Stomach (tissue), 9 donors: Measurements from ENCODE around the gene IRF3. TPM values are rescaled to one million over a fixed set of nuclear protein-coding genes. Genes with fewer than 3 reads are reported as not detected.

Source experiments
- DNase-seq, 2 donors: peaks; one replicate each; pipeline versions ENCODE4 v3.0.0 to v3.0.0-alpha.2; 2013 to 2019
- H3K27ac ChIP-seq, 5 donors: fragments of 200-600 bp in 4 of 5; sonication (generic) in 4 of 5; one replicate each; pipeline ENCODE4 v1.5.1; 2013 to 2019; ENCODE audit warnings: mild to moderate bottlenecking in 1 of 5, moderate library complexity in 1 of 5
- H3K27me3 ChIP-seq, 3 donors: fragments of 200-600 bp; sonication (generic); one replicate each; pipeline ENCODE4 v1.5.1; 2017 to 2019; ENCODE audit warnings: mixed run types in 1 of 3
- H3K36me3 ChIP-seq, 4 donors: fragments of 200-600 bp; sonication (generic); 1 replicate in 3 of 4; 2 replicates in 1 of 4; pipeline ENCODE4 v1.5.1; 2016 to 2019
- H3K4me1 ChIP-seq, 4 donors: fragments of 200-600 bp; sonication (generic); one replicate each; pipeline ENCODE4 v1.5.1; 2016 to 2019
- H3K4me3 ChIP-seq, 4 donors: fragments of 200-600 bp; sonication (generic) in 3 of 4; one replicate each; pipeline ENCODE4 v1.5.1; 2016 to 2019; ENCODE audit warnings: mild to moderate bottlenecking in 1 of 4
- H3K9me3 ChIP-seq, 4 donors: fragments of 200-600 bp; sonication (generic); one replicate each; pipeline ENCODE4 v1.5.1; 2016 to 2019
- CTCF ChIP-seq, 7 experiments: fragments of 450-650 bp in 4 of 7; fragments of 200-600 bp in 3 of 7; sonication (generic) in 3 of 7; IDR thresholded peaks; one replicate each; pipeline ENCODE4 v1.5.1; 2016 to 2019; ENCODE audit warnings: antibody characterized with exemption in 7 of 7, control low read depth in 2 of 7, mild to moderate bottlenecking in 1 of 7
- EP300 ChIP-seq: sonication (generic); formaldehyde crosslinking; IDR thresholded peaks from one replicate; pipeline ENCODE4 v1.6.1; 2017; ENCODE audit warnings: antibody characterized with exemption
- POLR2A ChIP-seq, 4 donors: fragments of 450-650 bp; IDR thresholded peaks; one replicate each; pipeline ENCODE4 v1.6.1; 2016; ENCODE audit warnings: antibody characterized with exemption in 4 of 4, control low read depth in 2 of 4, mild to moderate bottlenecking in 1 of 4, moderate library complexity in 1 of 4
- POLR2AphosphoS5 ChIP-seq, 3 donors: sonication (generic); formaldehyde crosslinking; IDR thresholded peaks; one replicate each; pipeline ENCODE4 v1.6.1; 2016; ENCODE audit warnings: antibody characterized with exemption in 3 of 3
- WGBS, 5 donors: extraction: QIAGEN DNeasy Blood & Tissue Kit in 3 of 5; methylation state at CpG; one replicate each; pipeline versions ENCODE4 v1.1.5 to v1.1.7; 2013 to 2018; 5-methylcytosine and 5-hydroxymethylcytosine counted together
- intact Hi-C: fragments of 100-400 bp; cut with DNase I; formaldehyde crosslinking; loops from one replicate; pipeline ENCODE4 v1.15.1; 2023; ENCODE audit warnings: low total_unique reads
- polyA plus RNA-seq, 3 donors: library from polyadenylated mRNA; stranded (reverse); fragments of 200-250 nt; gene quantifications; one replicate each; pipeline ENCODE4 v1.2.3, GENCODE V29; 2013
- total RNA-seq, 5 donors: library from RNA; depleted of rRNA; stranded (reverse); fragments of >200 nt; gene quantifications; one replicate each; pipeline versions ENCODE4 v1.1.0 to v1.2.3, GENCODE V29; 2014 to 2016
- donor health status: healthy with polysubstance abuse.
- donor health status: Bipolar disorder and iron deficiency.
- donor health status: healthy.

Gene IRF3
- total and polyA plus RNA-seq, 8 donors: 28.3 to 380 (median 108) TPM

- intact Hi-C loops: no loop called here
- 93 to 95% (median 95%) methylated on average over 51 to 58 of the region's 58 CpGs for WGBS, 5 donors
These were observed 12.8 kb downstream of the IRF3 start for GRCh38 chr19:49652551-49653465.

DNA sequence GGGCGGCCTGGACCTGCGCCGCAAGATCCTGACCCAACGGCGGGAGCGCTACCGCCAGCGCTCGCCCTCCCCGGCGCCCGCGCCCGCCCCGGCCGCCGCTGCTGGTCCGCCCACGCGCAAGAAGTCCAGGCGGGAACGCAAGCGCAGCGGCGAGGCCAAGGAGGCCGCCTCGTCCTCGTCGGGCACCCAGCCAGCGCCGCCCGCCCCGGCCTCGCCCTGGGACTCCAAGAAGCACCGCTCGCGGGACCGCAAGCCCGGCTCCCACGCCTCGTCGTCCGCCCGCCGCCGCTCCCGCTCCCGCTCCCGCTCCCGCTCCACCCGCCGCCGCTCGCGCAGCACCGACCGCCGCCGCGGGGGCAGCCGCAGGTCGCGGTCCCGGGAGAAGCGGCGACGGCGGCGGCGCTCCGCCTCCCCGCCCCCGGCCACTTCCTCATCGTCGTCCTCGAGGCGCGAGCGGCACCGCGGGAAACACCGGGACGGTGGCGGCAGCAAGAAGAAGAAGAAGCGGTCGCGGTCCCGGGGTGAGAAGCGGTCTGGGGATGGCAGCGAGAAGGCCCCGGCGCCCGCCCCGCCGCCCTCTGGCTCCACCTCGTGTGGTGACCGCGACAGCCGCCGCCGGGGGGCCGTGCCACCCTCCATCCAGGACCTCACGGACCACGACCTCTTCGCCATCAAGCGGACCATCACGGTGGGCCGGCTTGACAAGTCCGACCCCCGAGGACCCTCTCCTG is 13.7 kb downstream of the IRF3 start:
- Histone ChIP-seq H3K9me3 (no peaks in the 10 kb centered on the region), H3K27me3 (no peaks in the 10 kb centered on the region), H3K36me3 (peaks cover 76 to 100% (median 100%) of the 10 kb centered on the region in 4 donors), H3K4me1 (peaks cover 0 to 4% (median 2%) of the 10 kb centered on the region in 4 donors), H3K4me3 (no peak overlapping the region), H3K27ac (no peak overlapping the region)
- no peak for TF ChIP-seq POLR2A (IDR thresholded peaks at IDR 0.05)
- no peak for TF ChIP-seq POLR2AphosphoS5 (IDR thresholded peaks at IDR 0.05)
- no peak for TF ChIP-seq EP300
- no peak for TF ChIP-seq CTCF (IDR thresholded peaks at IDR 0.05)
- no peak for DNase-seq
- 93 to 97% (median 96%) methylated on average over 63 to 109 of the region's 110 CpGs for WGBS, 5 donors
- intact Hi-C loops: no loop called here

More at GRCh38 chr19:49652551-49653465, 12.8 kb downstream of the IRF3 start:
- H3K27me3 ChIP-seq: no peaks in the 10 kb centered on the region
- H3K36me3 ChIP-seq: peaks cover 77 to 100% (median 100%) of the 10 kb centered on the region in 4 donors
- no peak for DNase-seq
- H3K9me3 ChIP-seq: no peaks in the 10 kb centered on the region
- TF ChIP-seq POLR2AphosphoS5 (IDR thresholded peaks at IDR 0.05) (no peak), EP300 (no peak), CTCF (IDR thresholded peaks at IDR 0.05) (no peak), POLR2A (IDR thresholded peaks at IDR 0.05) (no peak)
- H3K4me3 ChIP-seq: no peak overlapping the region
- H3K27ac ChIP-seq: no peak overlapping the region
- H3K4me1 ChIP-seq: no peaks in the 10 kb centered on the region

- no peaks in the 10 kb centered on the region for H3K27me3 ChIP-seq
- H3K4me1 ChIP-seq: peaks cover 0 to 11% (median 5%) of the 10 kb centered on the region in 4 donors
- WGBS, 5 donors: 94 to 97% (median 96%) methylated on average over 16 to 72 of the region's 72 CpGs
- no peak overlapping the region for H3K27ac ChIP-seq
- no peak overlapping the region for H3K4me3 ChIP-seq
- H3K36me3 ChIP-seq: peaks cover 76 to 100% (median 100%) of the 10 kb centered on the region in 4 donors
- no peaks in the 10 kb centered on the region for H3K9me3 ChIP-seq
- no peak for TF ChIP-seq POLR2AphosphoS5 (IDR thresholded peaks at IDR 0.05)
- TF ChIP-seq EP300: no peak
- no peak for TF ChIP-seq POLR2A (IDR thresholded peaks at IDR 0.05)
- TF ChIP-seq CTCF (IDR thresholded peaks at IDR 0.05): no peak
- intact Hi-C loops: no loop called here
- DNase-seq: no peak
These were observed 14.4 kb downstream of the IRF3 start for GRCh38 chr19:49651029-49651819.

- peaks cover 14 to 50% (median 40%) of the 10 kb centered on the region in 4 donors for H3K4me1 ChIP-seq
- no peak for DNase-seq
- no peak overlapping the region for H3K4me3 ChIP-seq
- no peak overlapping the region for H3K27ac ChIP-seq
- peaks cover 50 to 71% (median 67%) of the 10 kb centered on the region in 4 donors for H3K36me3 ChIP-seq
- H3K27me3 ChIP-seq: no peaks in the 10 kb centered on the region
- 91 to 95% (median 92%) methylated on average over 16 to 17 of the region's 17 CpGs for whole genome bisulfite sequencing, 5 donors
- no peaks in the 10 kb centered on the region for H3K9me3 ChIP-seq
- TF ChIP-seq CTCF (IDR thresholded peaks at IDR 0.05) (no peak), EP300 (no peak), POLR2AphosphoS5 (IDR thresholded peaks at IDR 0.05) (no peak), POLR2A (IDR thresholded peaks at IDR 0.05) (no peak)
- intact Hi-C loops: no loop called here
These were observed 19.1 kb downstream of the IRF3 start for GRCh38 chr19:49646586-49646985.
